ENCODE measurements around the gene SHC2.

- TF ChIP-seq CTCF (IDR thresholded peaks at IDR 0.05) (no peak), POLR2A (IDR thresholded peaks at IDR 0.05) (no peak)
Measured at GRCh38 chr19:368630-369024, 92.2 kb downstream of the SHC2 start.

All from adrenal gland (tissue), 5 donors.